Transverse colon (tissue), 4 donors: ENCODE data around the gene KATNIP.

Source experiments
- CTCF ChIP-seq, 5 experiments: fragments of 200-600 bp in 3 of 5; fragments of 450-650 bp in 2 of 5; sonication (generic) in 3 of 5; IDR thresholded peaks; 1 replicate in 2 of 5; 2 replicates in 3 of 5; pipeline ENCODE4 v1.5.1; 2016 to 2017; ENCODE audit warnings: antibody characterized with exemption in 5 of 5, inconsistent platforms in 3 of 5, mild to moderate bottlenecking in 2 of 5, moderate library complexity in 1 of 5
- EP300 ChIP-seq: sonication (generic); formaldehyde crosslinking; IDR thresholded peaks from one replicate; pipeline ENCODE4 v1.6.1; 2017; ENCODE audit warnings: antibody characterized with exemption, low read depth
- POLR2A ChIP-seq: fragments of 450-650 bp; IDR thresholded peaks from one replicate; pipeline ENCODE4 v1.6.1; 2016; ENCODE audit warnings: antibody characterized with exemption, mild to moderate bottlenecking, moderate library complexity
- POLR2AphosphoS5 ChIP-seq, 3 donors: sonication (generic); formaldehyde crosslinking; IDR thresholded peaks; one replicate each; pipeline ENCODE4 v1.6.1; 2016; ENCODE audit warnings: antibody characterized with exemption in 3 of 3

DNA sequence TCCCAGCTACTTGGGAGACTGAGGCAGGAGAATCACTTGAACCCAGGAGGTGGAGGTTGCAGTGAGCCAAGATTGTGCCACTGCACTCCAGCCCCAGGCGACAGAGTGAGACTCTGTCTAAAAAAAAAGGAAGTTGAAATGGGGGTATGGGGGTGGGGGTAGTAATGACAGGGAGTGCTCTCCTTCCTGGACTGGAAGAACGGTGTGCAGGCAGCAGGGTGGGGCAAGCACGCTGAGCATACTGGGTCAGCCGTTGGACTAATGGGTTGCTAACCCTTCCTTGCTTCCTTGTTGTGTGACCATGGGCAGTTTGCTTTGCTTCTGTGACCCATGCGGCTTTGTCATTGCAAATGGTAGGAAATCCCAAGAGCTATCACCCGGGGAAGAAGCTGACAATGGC lies 16.5 kb downstream of the KATNIP start:
- no peak for TF ChIP-seq CTCF (IDR thresholded peaks at IDR 0.05)
- no peak for TF ChIP-seq EP300
- TF ChIP-seq POLR2A, result no peak
- TF ChIP-seq POLR2AphosphoS5 (IDR thresholded peaks at IDR 0.05), result no peak
